Stimulated activated CD8-positive, alpha-beta memory T cell treated with anti-CD3 and anti-CD28 coated beads, Interleukin-2, amount 100 ng/mL, for 1 hour (primary cell): ENCODE data around the gene CHST3.
"Not testable (repeated sequence)": the region's sequence is repeated elsewhere in the genome, so short reads cannot be mapped to it uniquely, and the experiment has no call there.

ENCODE experiments used
- DNase-seq, 2 donors: peaks; one replicate each; pipeline ENCODE4 v3.0.0-alpha.2; 2020; ENCODE audit warnings: low read depth in 2 of 2

The CHST3 gene

GRCh38 chr10:71964098-71964742 is at the start of gene CHST3:
CHST3 (plus strand) TSS chr10:71964395; CDS start chr10:72005843, 41,448 bp downstream.
- no peak for DNase-seq

- DNase-seq: no peak
Observed at GRCh38 chr10:71916827-71917226, 47.4 kb upstream of the CHST3 start.

GRCh38 chr10:71918992-71919391 is 45.2 kb upstream of the CHST3 start:
- DNase-seq: no peak

GRCh38 chr10:71919956-71920539 is 44.1 kb upstream of the CHST3 start:
- DNase-seq: not testable (repeated sequence)

- no peak for DNase-seq
Observed at GRCh38 chr10:71920540-71921323, 43.5 kb upstream of the CHST3 start.

GRCh38 chr10:71921324-71922027 is 42.7 kb upstream of the CHST3 start:
- DNase-seq: no peak

GRCh38 chr10:71923138-71923692 is 41.0 kb upstream of the CHST3 start:
- no peak for DNase-seq

- DNase-seq: no peak
Observed at GRCh38 chr10:71924771-71925170, 39.4 kb upstream of the CHST3 start.

GRCh38 chr10:71927159-71927558 is 37.0 kb upstream of the CHST3 start:
- no peak for DNase-seq

- no peak for DNase-seq
Observed at GRCh38 chr10:71927776-71928592, 36.2 kb upstream of the CHST3 start.

- no peak for DNase-seq
Observed at GRCh38 chr10:71931295-71931694, 32.9 kb upstream of the CHST3 start.

- no peak for DNase-seq
Observed at GRCh38 chr10:71933651-71934050, 30.5 kb upstream of the CHST3 start.

GRCh38 chr10:71938211-71938610 is 26.0 kb upstream of the CHST3 start:
- no peak for DNase-seq

GRCh38 chr10:71939304-71939703 is 24.9 kb upstream of the CHST3 start:
- DNase-seq: no peak

GRCh38 chr10:71939861-71940474 is 24.2 kb upstream of the CHST3 start:
- DNase-seq: no peak

- no peak for DNase-seq
Observed at GRCh38 chr10:71940752-71941151, 23.4 kb upstream of the CHST3 start.

GRCh38 chr10:71941318-71941717 is 22.9 kb upstream of the CHST3 start:
- no peak for DNase-seq

GRCh38 chr10:71945819-71946474 is 18.2 kb upstream of the CHST3 start:
- DNase-seq: no peak

GRCh38 chr10:71946700-71947099 is 17.5 kb upstream of the CHST3 start:
- DNase-seq: no peak

- DNase-seq: no peak
Observed at GRCh38 chr10:71948496-71949067, 15.6 kb upstream of the CHST3 start.
